ENCODE results near the gene LMF1.
"Not testable (repeated sequence)": the region's sequence is repeated elsewhere in the genome, so short reads cannot be mapped to it uniquely, and the experiment has no call there.

LMF1 gene

DNA sequence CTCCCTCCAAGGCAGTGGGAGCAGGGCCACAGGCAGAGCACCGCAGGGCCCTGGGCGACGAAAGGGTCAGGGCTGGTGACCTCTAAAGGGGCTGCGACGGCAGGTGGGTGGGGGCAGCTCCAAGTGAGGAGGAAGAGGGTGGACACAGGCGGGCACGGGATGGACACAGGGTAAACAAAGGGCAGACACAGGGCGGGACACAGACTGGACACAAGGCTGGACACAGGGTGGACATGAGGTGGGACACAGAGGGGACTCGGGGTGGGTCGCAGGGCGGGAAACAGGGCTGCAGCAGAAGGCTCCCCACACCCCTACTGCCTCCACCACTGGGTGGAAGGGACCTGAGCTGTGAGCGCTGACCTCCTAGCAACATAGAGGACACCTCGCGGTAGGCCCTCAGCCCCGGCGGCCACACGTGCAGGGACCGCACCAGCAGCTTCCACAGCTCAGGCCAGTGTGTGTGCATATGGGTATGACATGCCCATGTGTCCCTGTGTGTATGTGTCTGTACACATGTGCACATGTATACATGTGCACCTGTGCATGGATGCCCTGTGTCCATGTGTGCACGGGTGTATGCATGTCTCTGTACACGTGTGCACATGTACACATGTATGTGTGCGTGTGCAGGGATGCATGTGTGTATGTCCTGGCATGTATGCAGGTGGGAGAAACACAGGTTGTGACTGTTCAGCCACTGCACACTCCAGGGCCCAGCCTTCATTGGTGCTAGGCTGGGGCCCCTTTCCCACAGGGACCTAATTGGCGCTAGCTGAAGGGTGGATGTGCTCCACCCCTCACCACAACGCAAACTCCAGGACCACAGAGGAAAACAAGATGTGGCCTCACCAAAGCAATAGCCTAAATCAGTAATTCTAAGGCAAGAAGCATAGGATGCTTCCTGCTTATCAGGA, 7.6 kb downstream of the LMF1 start:
- Histone ChIP-seq H3K9me2 (replicated peaks; ENCODE audit: control insufficient read depth, low read length) (no peaks in the 10 kb centered on the region), H3K9me3 (ENCODE audit: control insufficient read depth, insufficient read depth, low read length) (peaks cover 3% of the 10 kb centered on the region; the same call in 1 of the 2 replicates), H3K27ac (ENCODE audit: low read depth, low read length) (no peak overlapping the region), H3F3A (ENCODE audit: control insufficient read depth, insufficient read depth) (no peaks in the 10 kb centered on the region), H3K27me3 (ENCODE audit: control insufficient read depth, low read length) (no peaks in the 10 kb centered on the region), H3K4me2 (ENCODE audit: low read length) (no peak overlapping the region), H3K36me3 (ENCODE audit: control insufficient read depth, low read length) (peaks cover 25% of the 10 kb centered on the region), H3K4me1 (ENCODE audit: control insufficient read depth, low read length) (no peaks in the 10 kb centered on the region), H3K4me3 (ENCODE audit: low read length) (no peak overlapping the region), H4K20me1 (ENCODE audit: control insufficient read depth, insufficient read depth, low read depth, low read length) (no peaks in the 10 kb centered on the region), H3K79me2 (ENCODE audit: control insufficient read depth, low read length) (peaks cover 38% of the 10 kb centered on the region)
- TF ChIP-seq EZH2phosphoT487 (IDR thresholded peaks at IDR 0.05; ENCODE audit: borderline replicate concordance, low read length) = no peak
- TF ChIP-seq, protein P1, sequence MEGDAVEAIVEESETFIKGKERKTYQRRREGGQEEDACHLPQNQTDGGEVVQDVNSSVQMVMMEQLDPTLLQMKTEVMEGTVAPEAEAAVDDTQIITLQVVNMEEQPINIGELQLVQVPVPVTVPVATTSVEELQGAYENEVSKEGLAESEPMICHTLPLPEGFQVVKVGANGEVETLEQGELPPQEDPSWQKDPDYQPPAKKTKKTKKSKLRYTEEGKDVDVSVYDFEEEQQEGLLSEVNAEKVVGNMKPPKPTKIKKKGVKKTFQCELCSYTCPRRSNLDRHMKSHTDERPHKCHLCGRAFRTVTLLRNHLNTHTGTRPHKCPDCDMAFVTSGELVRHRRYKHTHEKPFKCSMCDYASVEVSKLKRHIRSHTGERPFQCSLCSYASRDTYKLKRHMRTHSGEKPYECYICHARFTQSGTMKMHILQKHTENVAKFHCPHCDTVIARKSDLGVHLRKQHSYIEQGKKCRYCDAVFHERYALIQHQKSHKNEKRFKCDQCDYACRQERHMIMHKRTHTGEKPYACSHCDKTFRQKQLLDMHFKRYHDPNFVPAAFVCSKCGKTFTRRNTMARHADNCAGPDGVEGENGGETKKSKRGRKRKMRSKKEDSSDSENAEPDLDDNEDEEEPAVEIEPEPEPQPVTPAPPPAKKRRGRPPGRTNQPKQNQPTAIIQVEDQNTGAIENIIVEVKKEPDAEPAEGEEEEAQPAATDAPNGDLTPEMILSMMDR (IDR thresholded peaks at IDR 0.05; ENCODE audit: low read depth, low read length, poor library complexity, severe bottlenecking) = no peak

DNA sequence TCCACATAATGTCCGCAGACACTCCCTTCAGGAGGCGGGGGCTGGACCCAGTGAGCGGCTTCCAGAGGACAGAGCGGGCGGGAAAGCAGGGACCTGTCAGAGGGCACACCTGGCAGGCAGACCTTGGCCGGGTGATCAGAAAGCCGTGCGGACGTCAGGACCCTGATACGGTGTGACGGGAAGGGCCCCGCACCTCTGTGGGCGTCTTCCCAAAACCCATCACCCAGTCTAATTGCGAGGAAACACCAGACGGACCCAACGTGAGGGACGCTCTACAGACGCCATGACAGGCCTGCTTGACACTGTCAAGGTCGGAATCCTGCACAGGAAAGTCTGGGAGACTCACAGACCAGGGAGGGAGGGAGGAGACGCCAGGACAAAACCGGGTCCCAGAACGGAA, 8.4 kb downstream of the LMF1 start:
- Histone ChIP-seq H3K36me3 (ENCODE audit: control insufficient read depth, low read length) (peaks cover 22% of the 10 kb centered on the region), H3K9me2 (replicated peaks; ENCODE audit: control insufficient read depth, low read length) (no peaks in the 10 kb centered on the region), H4K20me1 (ENCODE audit: control insufficient read depth, insufficient read depth, low read depth, low read length) (no peaks in the 10 kb centered on the region), H3K4me1 (ENCODE audit: control insufficient read depth, low read length) (no peaks in the 10 kb centered on the region), H3K9me3 (ENCODE audit: control insufficient read depth, insufficient read depth, low read length) (peaks cover 3% of the 10 kb centered on the region; the same call in 1 of the 2 replicates), H3K4me2 (ENCODE audit: low read length) (no peak overlapping the region), H3K27ac (ENCODE audit: low read depth, low read length) (no peak overlapping the region), H3K79me2 (ENCODE audit: control insufficient read depth, low read length) (peaks cover 32% of the 10 kb centered on the region), H3K27me3 (ENCODE audit: control insufficient read depth, low read length) (no peaks in the 10 kb centered on the region), H3F3A (ENCODE audit: control insufficient read depth, insufficient read depth) (no peaks in the 10 kb centered on the region), H3K4me3 (ENCODE audit: low read length) (no peak overlapping the region)
- TF ChIP-seq, protein P1 (IDR thresholded peaks at IDR 0.05; ENCODE audit: low read depth, low read length, poor library complexity, severe bottlenecking) = no peak
- no peak for TF ChIP-seq EZH2phosphoT487 (IDR thresholded peaks at IDR 0.05; ENCODE audit: borderline replicate concordance, low read length)

DNA sequence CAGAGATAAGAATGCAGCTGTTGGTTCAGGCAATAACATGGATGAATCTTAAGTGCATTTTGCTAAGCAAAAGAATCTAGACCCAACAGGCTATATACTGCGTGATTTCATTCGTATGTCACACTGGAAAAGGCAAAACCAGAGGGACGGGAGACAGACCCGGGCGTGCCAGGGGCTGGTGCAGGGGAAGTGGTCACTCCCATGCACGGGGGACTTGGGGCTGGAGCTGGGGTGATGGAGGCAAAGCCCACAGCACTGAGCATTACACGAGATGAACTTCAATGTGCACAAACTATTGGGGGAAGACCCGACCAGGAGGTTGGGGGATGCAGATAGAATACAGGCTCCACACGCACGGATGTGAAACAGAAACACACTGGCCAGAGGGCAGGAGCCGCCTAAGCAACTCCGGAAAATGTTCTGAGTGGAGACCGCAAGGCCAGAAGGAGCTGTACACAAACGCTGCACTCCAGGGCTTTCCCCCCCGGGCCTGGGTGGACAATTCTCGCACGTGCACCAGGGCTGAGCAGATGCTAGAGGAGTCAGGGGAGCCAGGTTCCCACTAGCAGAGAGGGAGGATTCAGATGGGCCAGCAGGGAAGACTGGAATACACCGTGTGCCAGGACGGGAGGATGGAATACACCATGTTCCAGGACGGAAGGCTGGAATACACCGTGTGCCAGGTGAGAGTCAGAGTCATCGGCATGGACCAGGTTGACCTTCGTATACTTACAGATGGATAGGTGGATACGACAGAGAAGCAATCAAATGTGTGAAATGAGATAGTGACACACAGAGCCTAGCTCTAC, 11.3 kb downstream of the LMF1 start:
- Histone ChIP-seq H3K4me1 (ENCODE audit: control insufficient read depth, low read length) (no peaks in the 10 kb centered on the region), H3K79me2 (ENCODE audit: control insufficient read depth, low read length) (peaks cover 15% of the 10 kb centered on the region), H4K20me1 (ENCODE audit: control insufficient read depth, insufficient read depth, low read depth, low read length) (no peaks in the 10 kb centered on the region), H3K9me3 (ENCODE audit: control insufficient read depth, insufficient read depth, low read length) (no peaks in the 10 kb centered on the region), H3F3A (ENCODE audit: control insufficient read depth, insufficient read depth) (no peaks in the 10 kb centered on the region), H3K27ac (ENCODE audit: low read depth, low read length) (no peak overlapping the region), H3K4me3 (ENCODE audit: low read length) (no peak overlapping the region), H3K9me2 (replicated peaks; ENCODE audit: control insufficient read depth, low read length) (no peaks in the 10 kb centered on the region), H3K27me3 (ENCODE audit: control insufficient read depth, low read length) (no peaks in the 10 kb centered on the region), H3K36me3 (ENCODE audit: control insufficient read depth, low read length) (peaks cover under 1% of the 10 kb centered on the region; the same call in 1 of the 2 replicates), H3K4me2 (ENCODE audit: low read length) (no peak overlapping the region)
- TF ChIP-seq, protein P1 (IDR thresholded peaks at IDR 0.05; ENCODE audit: low read depth, low read length, poor library complexity, severe bottlenecking) = no peak
- no peak for TF ChIP-seq EZH2phosphoT487 (IDR thresholded peaks at IDR 0.05; ENCODE audit: borderline replicate concordance, low read length)

DNA sequence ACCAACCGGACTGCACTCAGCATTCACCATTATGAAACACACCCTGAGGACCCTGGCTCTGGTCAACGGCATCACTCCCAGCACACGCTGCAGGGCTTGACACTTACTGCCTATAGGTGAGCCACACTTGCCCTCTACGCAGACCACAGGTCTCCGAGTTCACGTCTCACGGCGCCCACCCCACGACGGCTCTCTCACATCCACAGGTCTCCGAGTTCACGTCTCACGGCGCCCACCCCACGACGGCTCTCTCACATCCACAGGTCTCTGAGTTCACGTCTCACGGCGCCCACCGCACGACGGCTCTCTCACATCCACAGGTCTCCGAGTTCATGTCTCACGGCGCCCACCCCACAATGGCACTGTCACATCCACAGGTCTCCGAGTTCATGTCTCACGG, 15.0 kb downstream of the LMF1 start:
- not testable (repeated sequence) for H3K27ac ChIP-seq (ENCODE audit: low read depth, low read length); H3K79me2 ChIP-seq (ENCODE audit: control insufficient read depth, low read length); H3K4me2 ChIP-seq (ENCODE audit: low read length); H3K4me1 ChIP-seq (ENCODE audit: control insufficient read depth, low read length); H3K9me2 ChIP-seq (replicated peaks; ENCODE audit: control insufficient read depth, low read length); H3K36me3 ChIP-seq (ENCODE audit: control insufficient read depth, low read length); H3K9me3 ChIP-seq (ENCODE audit: control insufficient read depth, insufficient read depth, low read length); H3F3A ChIP-seq (ENCODE audit: control insufficient read depth, insufficient read depth); H3K4me3 ChIP-seq (ENCODE audit: low read length); H4K20me1 ChIP-seq (ENCODE audit: control insufficient read depth, insufficient read depth, low read depth, low read length); H3K27me3 ChIP-seq (ENCODE audit: control insufficient read depth, low read length)

DNA sequence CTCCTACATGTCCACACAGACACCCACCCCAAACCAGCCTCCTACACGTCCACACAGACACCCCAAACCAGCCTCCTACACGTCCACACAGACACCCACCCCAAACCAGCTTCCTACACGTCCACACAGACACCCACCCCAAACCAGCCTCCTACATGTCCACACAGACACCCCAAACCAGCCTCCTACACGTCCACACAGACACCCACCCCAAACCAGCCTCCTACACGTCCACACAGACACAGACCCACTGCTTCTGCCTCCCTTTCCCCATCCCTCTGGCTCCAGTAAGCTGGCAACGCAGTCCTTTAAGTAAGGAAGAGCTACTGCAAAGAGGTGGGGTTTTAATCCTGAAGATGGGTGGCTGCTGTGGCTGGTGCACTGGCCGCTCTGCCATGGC, 17.0 kb downstream of the LMF1 start:
- H3K9me3 ChIP-seq (ENCODE audit: control insufficient read depth, insufficient read depth, low read length); H3K27ac ChIP-seq (ENCODE audit: low read depth, low read length); H3K4me2 ChIP-seq (ENCODE audit: low read length); H3K4me1 ChIP-seq (ENCODE audit: control insufficient read depth, low read length); H3K79me2 ChIP-seq (ENCODE audit: control insufficient read depth, low read length); H4K20me1 ChIP-seq (ENCODE audit: control insufficient read depth, insufficient read depth, low read depth, low read length); H3K9me2 ChIP-seq (replicated peaks; ENCODE audit: control insufficient read depth, low read length); H3F3A ChIP-seq (ENCODE audit: control insufficient read depth, insufficient read depth); H3K36me3 ChIP-seq (ENCODE audit: control insufficient read depth, low read length); H3K27me3 ChIP-seq (ENCODE audit: control insufficient read depth, low read length); H3K4me3 ChIP-seq (ENCODE audit: low read length): not testable (repeated sequence)

Data from DOHH2 (cell line).